DMS153 treated with DMSO at 0.1 percent for 48 hours (cell line): ENCODE data around the gene IDUA.
"Not testable (repeated sequence)": the region's sequence is repeated elsewhere in the genome, so short reads cannot be mapped to it uniquely, and the experiment has no call there.

Source experiments
- DNase-seq: peaks from one replicate; lab custom pipeline; 2025; ENCODE audit not compliant: unreplicated experiment; lab: John Stamatoyannopoulos, UW

IDUA gene

GRCh38 chr4:999240-999863, 12.5 kb downstream of the IDUA start:
- not testable (repeated sequence) for DNase-seq

GRCh38 chr4:999882-1000425, 13.1 kb downstream of the IDUA start:
- no peak for DNase-seq

GRCh38 chr4:1000686-1001260, 13.9 kb downstream of the IDUA start:
- DNase-seq, result no peak

GRCh38 chr4:1001561-1002130, 14.8 kb downstream of the IDUA start:
- DNase-seq, result no peak

- DNase-seq, result no peak
Observed at GRCh38 chr4:1002131-1002630, 15.3 kb downstream of the IDUA start.

GRCh38 chr4:1002631-1003251, 15.9 kb downstream of the IDUA start:
- DNase-seq, result no peak

- DNase-seq, result no peak
Observed at GRCh38 chr4:1003271-1004070, 16.6 kb downstream of the IDUA start.

GRCh38 chr4:1004071-1004418, 17.2 kb downstream of the IDUA start:
- DNase-seq, result no peak

- DNase-seq, result no peak
Observed at GRCh38 chr4:1004557-1005485, 18.0 kb downstream of the IDUA start.

GRCh38 chr4:1006856-1007255, 20.0 kb downstream of the IDUA start:
- no peak for DNase-seq

GRCh38 chr4:1008840-1009541, 22.1 kb downstream of the IDUA start:
- DNase-seq, result no peak

- no peak for DNase-seq
Observed at GRCh38 chr4:1009542-1010394, 22.9 kb downstream of the IDUA start.

GRCh38 chr4:1010395-1011021, 23.7 kb downstream of the IDUA start:
- no peak for DNase-seq

GRCh38 chr4:1011022-1011665, 24.3 kb downstream of the IDUA start, which contains the start of gene FGFRL1:
Gene FGFRL1 (plus strand): TSS chr4:1011626. CDS start chr4:1012486, 860 bp downstream.
- DNase-seq, result no peak

- DNase-seq, result no peak
Observed at GRCh38 chr4:1011666-1012033, 24.8 kb downstream of the IDUA start.

GRCh38 chr4:1012034-1012739, 25.3 kb downstream of the IDUA start:
- DNase-seq, result no peak
